ENCODE results near the gene TELO2. TPM values are rescaled to one million over a fixed set of nuclear protein-coding genes. Genes with fewer than 3 reads are reported as not detected.

The TELO2 gene
- total and polyA plus RNA-seq, 2 experiments from 2014 or later = 51.6 to 58.7 TPM

- Histone ChIP-seq H3K36me3 (no peaks in the 10 kb centered on the region), H3K27me3 (no peaks in the 10 kb centered on the region), H3K27ac (no peak overlapping the region), H3K4me3 (no peak overlapping the region), H3K9me3 (ENCODE audit: low read depth) (no peaks in the 10 kb centered on the region), H3K4me1 (ENCODE audit: low read depth) (no peaks in the 10 kb centered on the region)
- TF ChIP-seq, protein P1, sequence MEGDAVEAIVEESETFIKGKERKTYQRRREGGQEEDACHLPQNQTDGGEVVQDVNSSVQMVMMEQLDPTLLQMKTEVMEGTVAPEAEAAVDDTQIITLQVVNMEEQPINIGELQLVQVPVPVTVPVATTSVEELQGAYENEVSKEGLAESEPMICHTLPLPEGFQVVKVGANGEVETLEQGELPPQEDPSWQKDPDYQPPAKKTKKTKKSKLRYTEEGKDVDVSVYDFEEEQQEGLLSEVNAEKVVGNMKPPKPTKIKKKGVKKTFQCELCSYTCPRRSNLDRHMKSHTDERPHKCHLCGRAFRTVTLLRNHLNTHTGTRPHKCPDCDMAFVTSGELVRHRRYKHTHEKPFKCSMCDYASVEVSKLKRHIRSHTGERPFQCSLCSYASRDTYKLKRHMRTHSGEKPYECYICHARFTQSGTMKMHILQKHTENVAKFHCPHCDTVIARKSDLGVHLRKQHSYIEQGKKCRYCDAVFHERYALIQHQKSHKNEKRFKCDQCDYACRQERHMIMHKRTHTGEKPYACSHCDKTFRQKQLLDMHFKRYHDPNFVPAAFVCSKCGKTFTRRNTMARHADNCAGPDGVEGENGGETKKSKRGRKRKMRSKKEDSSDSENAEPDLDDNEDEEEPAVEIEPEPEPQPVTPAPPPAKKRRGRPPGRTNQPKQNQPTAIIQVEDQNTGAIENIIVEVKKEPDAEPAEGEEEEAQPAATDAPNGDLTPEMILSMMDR (IDR thresholded peaks at IDR 0.05; ENCODE audit: low read depth, low read length) = no peak
- DNase-seq (ENCODE audit: low read depth in 1 of 2, low spot score in 1 of 2) = no peak
Measured at GRCh38 chr16:1445518-1446203, 47.5 kb upstream of the TELO2 start.

GRCh38 chr16:1446296-1447080 is 46.7 kb upstream of the TELO2 start:
- Histone ChIP-seq H3K9me3 (ENCODE audit: low read depth) (no peaks in the 10 kb centered on the region), H3K36me3 (no peaks in the 10 kb centered on the region), H3K4me1 (ENCODE audit: low read depth) (no peaks in the 10 kb centered on the region), H3K27ac (no peak overlapping the region), H3K4me3 (no peak overlapping the region), H3K27me3 (no peaks in the 10 kb centered on the region)
- DNase-seq (ENCODE audit: low read depth in 1 of 2, low spot score in 1 of 2) = no peak
- TF ChIP-seq, protein P1 (IDR thresholded peaks at IDR 0.05; ENCODE audit: low read depth, low read length) = no peak

GRCh38 chr16:1447965-1448364 is 45.2 kb upstream of the TELO2 start:
- no peaks in the 10 kb centered on the region for H3K27me3 ChIP-seq
- no peak for DNase-seq (ENCODE audit: low read depth in 1 of 2, low spot score in 1 of 2)
- H3K9me3 ChIP-seq (ENCODE audit: low read depth) = no peaks in the 10 kb centered on the region
- no peak overlapping the region for H3K4me3 ChIP-seq
- no peaks in the 10 kb centered on the region for H3K36me3 ChIP-seq
- no peak overlapping the region for H3K27ac ChIP-seq
- TF ChIP-seq, protein P1 (IDR thresholded peaks at IDR 0.05; ENCODE audit: low read depth, low read length) = no peak
- H3K4me1 ChIP-seq (ENCODE audit: low read depth) = no peaks in the 10 kb centered on the region

DNA sequence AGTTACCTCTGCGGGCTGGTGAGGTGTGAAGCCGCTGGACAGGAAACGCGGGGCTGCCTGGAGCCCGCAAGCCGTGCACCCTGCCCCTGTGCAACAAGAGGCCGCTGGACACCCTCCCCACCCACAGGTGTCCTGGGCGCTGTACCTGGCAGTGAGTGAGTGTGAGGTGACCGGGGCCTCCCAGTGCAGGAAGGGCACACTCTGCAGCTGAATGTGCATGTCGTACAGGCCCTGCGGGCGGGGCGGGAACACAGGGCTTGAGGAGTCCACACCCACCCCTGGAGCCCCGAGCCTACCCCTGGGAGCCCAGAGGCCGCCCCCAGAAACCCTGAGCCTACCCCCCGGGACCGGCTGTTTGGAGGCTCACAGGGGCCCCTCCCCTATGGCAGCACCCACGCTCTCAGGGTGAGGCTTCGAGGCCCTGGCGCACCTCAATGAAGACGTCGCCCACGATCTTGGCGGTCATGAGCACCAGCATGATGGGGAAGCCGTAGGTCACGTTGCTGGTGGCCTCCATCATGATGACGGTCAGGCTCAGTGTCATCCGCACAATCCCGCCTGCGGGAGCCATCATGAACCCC is 44.5 kb upstream of the TELO2 start:
- H3K4me3 ChIP-seq = no peak overlapping the region
- H3K9me3 ChIP-seq (ENCODE audit: low read depth) = no peaks in the 10 kb centered on the region
- H3K27ac ChIP-seq = no peak overlapping the region
- H3K4me1 ChIP-seq (ENCODE audit: low read depth) = no peaks in the 10 kb centered on the region
- no peak for DNase-seq (ENCODE audit: low read depth in 1 of 2, low spot score in 1 of 2)
- TF ChIP-seq, protein P1 (IDR thresholded peaks at IDR 0.05; ENCODE audit: low read depth, low read length) = no peak
- no peaks in the 10 kb centered on the region for H3K27me3 ChIP-seq
- no peaks in the 10 kb centered on the region for H3K36me3 ChIP-seq

GRCh38 chr16:1449201-1449788 is 43.9 kb upstream of the TELO2 start:
- no peaks in the 10 kb centered on the region for H3K36me3 ChIP-seq
- no peaks in the 10 kb centered on the region for H3K4me1 ChIP-seq (ENCODE audit: low read depth)
- no peak overlapping the region for H3K4me3 ChIP-seq
- no peak overlapping the region for H3K27ac ChIP-seq
- H3K9me3 ChIP-seq (ENCODE audit: low read depth) = no peaks in the 10 kb centered on the region
- no peaks in the 10 kb centered on the region for H3K27me3 ChIP-seq
- DNase-seq (ENCODE audit: low read depth in 1 of 2, low spot score in 1 of 2) = no peak
- TF ChIP-seq, protein P1 (IDR thresholded peaks at IDR 0.05; ENCODE audit: low read depth, low read length) = no peak

Data from cardiac muscle cell (in vitro differentiated cells and primary cell).